Spleen (tissue), 11 donors: ENCODE data around the gene LRRC72. TPM values are rescaled to one million over a fixed set of nuclear protein-coding genes. Genes with fewer than 3 reads are reported as not detected.

Source experiments
- DNase-seq: peaks from one replicate; pipeline ENCODE4 v3.0.0-alpha.2; 2020
- H3K27ac ChIP-seq, 8 donors: fragments of 200-600 bp; sonication (generic) in 7 of 8; 1 replicate in 4 of 8; 2 replicates in 4 of 8; pipeline versions ENCODE4 v1.5.0 to v1.8.0; 2016 to 2021; ENCODE audit warnings: inconsistent platforms in 4 of 8, mild to moderate bottlenecking in 4 of 8, moderate library complexity in 1 of 8
- H3K27me3 ChIP-seq, 7 donors: fragments of 200-600 bp; sonication (generic) in 6 of 7; replicated peaks in 1 of 7; 1 replicate in 4 of 7; 2 replicates in 3 of 7; pipeline versions ENCODE4 v1.5.0 to v1.8.0; 2016 to 2021; ENCODE audit warnings: inconsistent platforms in 3 of 7, mild to moderate bottlenecking in 1 of 7
- H3K36me3 ChIP-seq, 6 donors: fragments of 200-600 bp; sonication (generic) in 5 of 6; 1 replicate in 4 of 6; 2 replicates in 2 of 6; pipeline versions ENCODE4 v1.5.0 to v1.8.0; 2016 to 2021; ENCODE audit warnings: inconsistent platforms in 2 of 6
- H3K4me1 ChIP-seq, 6 donors: fragments of 200-600 bp; sonication (generic) in 5 of 6; 1 replicate in 3 of 6; 2 replicates in 3 of 6; pipeline versions ENCODE4 v1.5.0 to v1.8.0; 2016 to 2021; ENCODE audit warnings: inconsistent platforms in 3 of 6
- H3K4me3 ChIP-seq, 8 donors: fragments of 200-600 bp; sonication (generic) in 7 of 8; 1 replicate in 4 of 8; 2 replicates in 4 of 8; pipeline versions ENCODE4 v1.5.0 to v1.8.0; 2016 to 2021; ENCODE audit warnings: inconsistent platforms in 4 of 8, mild to moderate bottlenecking in 4 of 8, moderate library complexity in 2 of 8
- H3K9me3 ChIP-seq, 8 donors: fragments of 200-600 bp; sonication (generic) in 7 of 8; 1 replicate in 4 of 8; 2 replicates in 4 of 8; pipeline versions ENCODE4 v1.5.0 to v1.8.0; 2016 to 2021; ENCODE audit warnings: inconsistent platforms in 4 of 8
- POLR2A ChIP-seq, 3 donors: fragments of 450-650 bp; IDR thresholded peaks; one replicate each; pipeline ENCODE4 v1.5.1; 2017; ENCODE audit warnings: antibody characterized with exemption in 3 of 3, mild to moderate bottlenecking in 1 of 3
- POLR2AphosphoS5 ChIP-seq, 3 donors: sonication (generic); formaldehyde crosslinking; IDR thresholded peaks; one replicate each; pipeline ENCODE4 v1.5.1; 2017; ENCODE audit warnings: antibody characterized with exemption in 3 of 3
- WGBS, 5 donors: extraction: QIAGEN DNeasy Blood & Tissue Kit in 3 of 5; methylation state at CpG; one replicate each; pipeline versions ENCODE4 v1.1.5 to v1.1.7; 2013 to 2018; 5-methylcytosine and 5-hydroxymethylcytosine counted together
- intact Hi-C: fragments of 100-400 bp; cut with DNase I; formaldehyde crosslinking; loops from one replicate; pipeline ENCODE4 v1.15.0; 2023; ENCODE audit warnings: low total_unique reads
- polyA plus RNA-seq, 3 donors: library from polyadenylated mRNA; stranded (reverse); fragments of 200-250 nt; gene quantifications; one replicate each; pipeline ENCODE4 v1.2.1, GENCODE V29; 2013
- total RNA-seq, 7 donors: library from RNA; depleted of rRNA in 3 of 7; stranded (reverse); fragments of >200 nt in 3 of 7; fragmentation: NEBNext Ultra II Directional in 4 of 7; extraction: Animal tissue kit (Norgen Biotek cat#: 25700) in 4 of 7; gene quantifications; one replicate each; pipeline versions ENCODE4 v1.1.0 to v1.2.1, GENCODE V29; 2016 to 2021
- TF ChIP-seq, protein P1 (sequence below), 11 experiments: fragments of 200-600 bp in 7 of 11; fragments of 450-650 bp in 4 of 11; sonication (generic) in 4 of 11; IDR thresholded peaks in 8 of 11; conservative IDR thresholded peaks in 3 of 11; 1 replicate in 7 of 11; 2 replicates in 4 of 11; pipeline versions ENCODE4 v1.4.0 to v1.8.0; 2016 to 2021; ENCODE audit warnings: antibody characterized with exemption in 11 of 11, inconsistent platforms in 4 of 11, mild to moderate bottlenecking in 1 of 11
- donor health status: healthy with polysubstance abuse.
- donor health status: DM: no; HTN: no; CAD: no; lungs with moderate emphysema.
- donor health status: DM: no; HTN: no; CAD: no.
- donor health status: Bipolar disorder and iron deficiency.
- donor health status: healthy.
- donor health status: DM: no; HTN: no; CAD: no.
- donor health status: DM: yes; HTN: yes; CAD: no.

Gene LRRC72
- total and polyA plus RNA-seq, 10 donors: not detected

DNA sequence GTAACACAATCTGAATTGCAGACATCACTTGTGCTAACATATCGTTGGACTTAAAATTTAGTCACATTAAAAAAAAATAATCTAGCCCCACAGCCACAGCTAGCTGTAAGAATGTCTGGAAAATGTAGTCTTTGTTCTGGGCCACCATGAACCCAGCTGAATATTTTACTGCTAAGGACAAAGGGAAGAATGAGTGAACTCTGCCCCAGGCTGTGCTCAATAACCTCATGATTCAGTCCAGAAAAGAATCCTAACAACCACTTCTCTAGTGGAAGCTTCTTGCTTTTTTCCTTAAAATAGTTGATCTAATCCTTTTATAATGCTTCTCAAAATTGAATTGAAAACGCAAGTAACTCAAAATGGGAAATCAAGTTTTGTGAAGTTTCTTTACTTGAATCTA lies 35.5 kb upstream of the LRRC72 start:
- Histone ChIP-seq H3K9me3 (no peaks in the 10 kb centered on the region), H3K36me3 (no peaks in the 10 kb centered on the region), H3K27me3 (no peaks in the 10 kb centered on the region), H3K4me1 (no peaks in the 10 kb centered on the region), H3K4me3 (no peak overlapping the region), H3K27ac (no peak overlapping the region)
- WGBS, 5 donors: 83 to 92% (median 84%) methylated on average over 2 of the region's 2 CpGs
- TF ChIP-seq, protein P1, sequence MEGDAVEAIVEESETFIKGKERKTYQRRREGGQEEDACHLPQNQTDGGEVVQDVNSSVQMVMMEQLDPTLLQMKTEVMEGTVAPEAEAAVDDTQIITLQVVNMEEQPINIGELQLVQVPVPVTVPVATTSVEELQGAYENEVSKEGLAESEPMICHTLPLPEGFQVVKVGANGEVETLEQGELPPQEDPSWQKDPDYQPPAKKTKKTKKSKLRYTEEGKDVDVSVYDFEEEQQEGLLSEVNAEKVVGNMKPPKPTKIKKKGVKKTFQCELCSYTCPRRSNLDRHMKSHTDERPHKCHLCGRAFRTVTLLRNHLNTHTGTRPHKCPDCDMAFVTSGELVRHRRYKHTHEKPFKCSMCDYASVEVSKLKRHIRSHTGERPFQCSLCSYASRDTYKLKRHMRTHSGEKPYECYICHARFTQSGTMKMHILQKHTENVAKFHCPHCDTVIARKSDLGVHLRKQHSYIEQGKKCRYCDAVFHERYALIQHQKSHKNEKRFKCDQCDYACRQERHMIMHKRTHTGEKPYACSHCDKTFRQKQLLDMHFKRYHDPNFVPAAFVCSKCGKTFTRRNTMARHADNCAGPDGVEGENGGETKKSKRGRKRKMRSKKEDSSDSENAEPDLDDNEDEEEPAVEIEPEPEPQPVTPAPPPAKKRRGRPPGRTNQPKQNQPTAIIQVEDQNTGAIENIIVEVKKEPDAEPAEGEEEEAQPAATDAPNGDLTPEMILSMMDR (IDR thresholded peaks at IDR 0.05 in 8 of 11, conservative IDR thresholded peaks at IDR 0.05 in 3 of 11): no peak
- TF ChIP-seq POLR2AphosphoS5 (IDR thresholded peaks at IDR 0.05) (no peak), POLR2A (IDR thresholded peaks at IDR 0.05) (no peak)
- intact Hi-C loops: no loop called here
- no peak for DNase-seq

- TF ChIP-seq POLR2A (IDR thresholded peaks at IDR 0.05): no peak
- TF ChIP-seq, protein P1 (IDR thresholded peaks at IDR 0.05 in 8 of 11, conservative IDR thresholded peaks at IDR 0.05 in 3 of 11): no peak
- no peak for TF ChIP-seq POLR2AphosphoS5 (IDR thresholded peaks at IDR 0.05)
- H3K9me3 ChIP-seq: no peaks in the 10 kb centered on the region
- no peak overlapping the region for H3K27ac ChIP-seq
- H3K36me3 ChIP-seq: no peaks in the 10 kb centered on the region
- H3K4me3 ChIP-seq: no peak overlapping the region
- intact Hi-C loops: no loop called here
- no peaks in the 10 kb centered on the region for H3K4me1 ChIP-seq
- DNase-seq: no peak
- peaks cover 0 to 4% (median 0%) of the 10 kb centered on the region in 7 donors for H3K27me3 ChIP-seq
- 46 to 67% (median 49%) methylated on average over 3 of the region's 3 CpGs for WGBS, 5 donors
Measured at GRCh38 chr7:16492513-16493062, 34.0 kb upstream of the LRRC72 start.

- Histone ChIP-seq H3K27ac (no peak overlapping the region), H3K4me1 (no peaks in the 10 kb centered on the region), H3K4me3 (no peak overlapping the region), H3K36me3 (no peaks in the 10 kb centered on the region), H3K9me3 (no peaks in the 10 kb centered on the region), H3K27me3 (peaks cover 0 to 4% (median 0%) of the 10 kb centered on the region in 7 donors)
- whole genome bisulfite sequencing, 5 donors: 67 to 92% (median 87%) methylated on average over 2 of the region's 2 CpGs
- TF ChIP-seq POLR2AphosphoS5 (IDR thresholded peaks at IDR 0.05) (no peak), POLR2A (IDR thresholded peaks at IDR 0.05) (no peak)
- TF ChIP-seq, protein P1 (IDR thresholded peaks at IDR 0.05 in 8 of 11, conservative IDR thresholded peaks at IDR 0.05 in 3 of 11): no peak
- DNase-seq: no peak
- intact Hi-C loops: no loop called here
Measured at GRCh38 chr7:16493266-16493665, 33.4 kb upstream of the LRRC72 start.

- H3K27me3 ChIP-seq: peaks cover 0 to 4% (median 0%) of the 10 kb centered on the region in 7 donors
- no peaks in the 10 kb centered on the region for H3K9me3 ChIP-seq
- H3K4me1 ChIP-seq: no peaks in the 10 kb centered on the region
- intact Hi-C loops: no loop called here
- WGBS, 5 donors: 69 to 91% (median 82%) methylated on average over 2 of the region's 2 CpGs
- TF ChIP-seq POLR2A (IDR thresholded peaks at IDR 0.05): no peak
- TF ChIP-seq, protein P1 (IDR thresholded peaks at IDR 0.05 in 8 of 11, conservative IDR thresholded peaks at IDR 0.05 in 3 of 11): no peak
- no peak for TF ChIP-seq POLR2AphosphoS5 (IDR thresholded peaks at IDR 0.05)
- no peak for DNase-seq
- H3K36me3 ChIP-seq: no peaks in the 10 kb centered on the region
- H3K27ac ChIP-seq: no peak overlapping the region
- no peak overlapping the region for H3K4me3 ChIP-seq
Measured at GRCh38 chr7:16494551-16494950, 32.1 kb upstream of the LRRC72 start.
